ENCODE measurements around the gene NDUFV2. TPM values are rescaled to one million over a fixed set of nuclear protein-coding genes. Genes with fewer than 3 reads are reported as not detected.
A peak's percentile ranks its signal among the peaks of the same experiment; 100 is the strongest.
"Not testable (repeated sequence)": the region's sequence is repeated elsewhere in the genome, so short reads cannot be mapped to it uniquely, and the experiment has no call there.

Gene NDUFV2
- total RNA-seq, 1 donor from 2014 or later = 87.7 TPM

- DNase-seq (ENCODE audit: low spot score) (no peak), ATAC-seq (no peak)
- intact Hi-C loops (cut with DNase I) = no loop called here
Measured at GRCh38 chr18:9088252-9088651, 14.2 kb upstream of the NDUFV2 start.

GRCh38 chr18:9088727-9089126 lies 13.8 kb upstream of the NDUFV2 start:
- ATAC-seq; DNase-seq (ENCODE audit: low spot score); intact Hi-C loops (cut with DNase I): not testable (repeated sequence)

- intact Hi-C loops (cut with DNase I) = no loop called here
- no peak for ATAC-seq
- no peak for DNase-seq (ENCODE audit: low spot score)
Measured at GRCh38 chr18:9090578-9090977, 11.9 kb upstream of the NDUFV2 start.

GRCh38 chr18:9091066-9091476 lies 11.4 kb upstream of the NDUFV2 start:
- intact Hi-C loops (cut with DNase I) = no loop called here
- ATAC-seq (no peak), DNase-seq (ENCODE audit: low spot score) (no peak)

- intact Hi-C loops (cut with DNase I) = no loop called here
- no peak for DNase-seq (ENCODE audit: low spot score)
- ATAC-seq = no peak
Measured at GRCh38 chr18:9092665-9093064, 9.8 kb upstream of the NDUFV2 start.

- intact Hi-C loops (cut with DNase I); DNase-seq (ENCODE audit: low spot score); ATAC-seq: not testable (repeated sequence)
Measured at GRCh38 chr18:9093109-9093508, 9.4 kb upstream of the NDUFV2 start.

GRCh38 chr18:9094307-9095226 lies 7.9 kb upstream of the NDUFV2 start:
- ATAC-seq (no peak), DNase-seq (ENCODE audit: low spot score) (no peak)
- intact Hi-C loops (cut with DNase I) = no loop called here

- intact Hi-C loops (cut with DNase I) = no loop called here
- ATAC-seq (no peak), DNase-seq (ENCODE audit: low spot score) (no peak)
Measured at GRCh38 chr18:9095297-9096006, 7.0 kb upstream of the NDUFV2 start.

- intact Hi-C loops (cut with DNase I) = no loop called here
- no peak for DNase-seq (ENCODE audit: low spot score)
- ATAC-seq = no peak
Measured at GRCh38 chr18:9096007-9096371, 6.5 kb upstream of the NDUFV2 start.

- no peak for ATAC-seq
- intact Hi-C loops (cut with DNase I) = no loop called here
Measured at GRCh38 chr18:9096685-9097084, 5.8 kb upstream of the NDUFV2 start.

GRCh38 chr18:9097349-9097748 lies 5.2 kb upstream of the NDUFV2 start:
- no peak for ATAC-seq
- DNase-seq (ENCODE audit: low spot score) = no peak
- intact Hi-C loops (cut with DNase I) = no loop called here

More at GRCh38 chr18:9096685-9097084, 5.8 kb upstream of the NDUFV2 start:
- no peak for DNase-seq (ENCODE audit: low spot score)

- DNase-seq (ENCODE audit: low spot score) = no peak
- ATAC-seq = no peak
- intact Hi-C loops (cut with DNase I) = no loop called here
Measured at GRCh38 chr18:9100796-9101195, 1.7 kb upstream of the NDUFV2 start.

GRCh38 chr18:9101730-9102507 lies 580 bp upstream of the NDUFV2 start:
- DNase-seq (ENCODE audit: low spot score) = no peak
- peak; percentile 72 for ATAC-seq
- intact Hi-C loops (cut with DNase I) = no loop called here

GRCh38 chr18:9103376-9103873 lies 926 bp downstream of the NDUFV2 start:
- intact Hi-C loops (cut with DNase I) = no loop called here
- DNase-seq (ENCODE audit: low spot score) (no peak), ATAC-seq (no peak)

- intact Hi-C loops (cut with DNase I) = no loop called here
- no peak for ATAC-seq
- no peak for DNase-seq (ENCODE audit: low spot score)
Measured at GRCh38 chr18:9104244-9104901, 1.9 kb downstream of the NDUFV2 start.

- intact Hi-C loops (cut with DNase I) = no loop called here
- no peak for ATAC-seq
- no peak for DNase-seq (ENCODE audit: low spot score)
Measured at GRCh38 chr18:9105420-9105819, 2.9 kb downstream of the NDUFV2 start.

GRCh38 chr18:9106094-9106493 lies 3.6 kb downstream of the NDUFV2 start:
- ATAC-seq = no peak
- no peak for DNase-seq (ENCODE audit: low spot score)
- intact Hi-C loops (cut with DNase I) = no loop called here

GRCh38 chr18:9106800-9107584 lies 4.5 kb downstream of the NDUFV2 start:
- ATAC-seq = no peak
- no peak for DNase-seq (ENCODE audit: low spot score)
- intact Hi-C loops (cut with DNase I) = no loop called here
